ENCODE results near the gene LRRC37A2. TPM values are rescaled to one million over a fixed set of nuclear protein-coding genes. Genes with fewer than 3 reads are reported as not detected.
"Not testable (repeated sequence)": the region's sequence is repeated elsewhere in the genome, so short reads cannot be mapped to it uniquely, and the experiment has no call there.

LRRC37A2 gene
- 1.8 and 5.0 TPM in 2 replicates for total RNA-seq
- polyA plus RNA-seq = 3.5 and 6.2 TPM in 2 replicates
- 3.9 and 4.2 TPM in 2 replicates for polyA plus RNA-seq (2012)
- polyA minus RNA-seq (ENCODE audit: low replicate concordance) = 2.8 and 3.5 TPM in 2 replicates

GRCh38 chr17:46512168-46512567, at the start of gene LRRC37A2:
Gene LRRC37A2, plus strand, starts transcription at chr17:46512468. Its CDS starts 245 bp downstream, at chr17:46512713.
- not testable (repeated sequence) for H4K20me1 ChIP-seq (ENCODE audit: control insufficient read depth, extremely low read depth, insufficient read depth, low read length); H3K4me2 ChIP-seq (ENCODE audit: extremely low read depth, insufficient read depth, low read length); H3K79me2 ChIP-seq (ENCODE audit: control insufficient read depth, insufficient read depth, low read length); H3K9ac ChIP-seq (ENCODE audit: insufficient read depth, low read length); H3K27ac ChIP-seq (ENCODE audit: insufficient read depth, low read length); H3K4me3 ChIP-seq (replicated peaks in 1 of 4; ENCODE audit: control extremely low read depth in 1 of 4, insufficient read depth in 1 of 4, low read depth in 3 of 4, low read length in 4 of 4); H3K27me3 ChIP-seq (ENCODE audit: control insufficient read depth, insufficient read depth, low read length); H2AFZ ChIP-seq (ENCODE audit: low read length); H3K4me1 ChIP-seq (ENCODE audit: control insufficient read depth, extremely low read depth, insufficient read depth, low read length); DNase-seq (ENCODE audit: low read depth in 2 of 2); H3K9me3 ChIP-seq (ENCODE audit: control insufficient read depth, insufficient read depth, low read depth, low read length); H3K36me3 ChIP-seq (ENCODE audit: control insufficient read depth, insufficient read depth, low read length)

GRCh38 chr17:46467618-46468017, 44.6 kb upstream of the LRRC37A2 start:
- not testable (repeated sequence) for H3K9me3 ChIP-seq (ENCODE audit: control insufficient read depth, insufficient read depth, low read depth, low read length); H3K9ac ChIP-seq (ENCODE audit: insufficient read depth, low read length); H4K20me1 ChIP-seq (ENCODE audit: control insufficient read depth, extremely low read depth, insufficient read depth, low read length); H3K4me1 ChIP-seq (ENCODE audit: control insufficient read depth, extremely low read depth, insufficient read depth, low read length); H3K4me3 ChIP-seq (replicated peaks in 1 of 4; ENCODE audit: control extremely low read depth in 1 of 4, insufficient read depth in 1 of 4, low read depth in 3 of 4, low read length in 4 of 4); DNase-seq (ENCODE audit: low read depth in 2 of 2); H3K79me2 ChIP-seq (ENCODE audit: control insufficient read depth, insufficient read depth, low read length); H3K27ac ChIP-seq (ENCODE audit: insufficient read depth, low read length); H3K36me3 ChIP-seq (ENCODE audit: control insufficient read depth, insufficient read depth, low read length); H3K27me3 ChIP-seq (ENCODE audit: control insufficient read depth, insufficient read depth, low read length); H3K4me2 ChIP-seq (ENCODE audit: extremely low read depth, insufficient read depth, low read length); H2AFZ ChIP-seq (ENCODE audit: low read length)

GRCh38 chr17:46474489-46474888, 37.8 kb upstream of the LRRC37A2 start:
- not testable (repeated sequence) for H3K36me3 ChIP-seq (ENCODE audit: control insufficient read depth, insufficient read depth, low read length); H2AFZ ChIP-seq (ENCODE audit: low read length); H3K4me2 ChIP-seq (ENCODE audit: extremely low read depth, insufficient read depth, low read length); H3K9me3 ChIP-seq (ENCODE audit: control insufficient read depth, insufficient read depth, low read depth, low read length); H3K4me3 ChIP-seq (replicated peaks in 1 of 4; ENCODE audit: control extremely low read depth in 1 of 4, insufficient read depth in 1 of 4, low read depth in 3 of 4, low read length in 4 of 4); H3K79me2 ChIP-seq (ENCODE audit: control insufficient read depth, insufficient read depth, low read length); H3K9ac ChIP-seq (ENCODE audit: insufficient read depth, low read length); H3K27me3 ChIP-seq (ENCODE audit: control insufficient read depth, insufficient read depth, low read length); H3K27ac ChIP-seq (ENCODE audit: insufficient read depth, low read length); H4K20me1 ChIP-seq (ENCODE audit: control insufficient read depth, extremely low read depth, insufficient read depth, low read length); H3K4me1 ChIP-seq (ENCODE audit: control insufficient read depth, extremely low read depth, insufficient read depth, low read length); DNase-seq (ENCODE audit: low read depth in 2 of 2)

GRCh38 chr17:46475583-46475982, 36.7 kb upstream of the LRRC37A2 start:
- H3K9me3 ChIP-seq (ENCODE audit: control insufficient read depth, insufficient read depth, low read depth, low read length); H3K4me1 ChIP-seq (ENCODE audit: control insufficient read depth, extremely low read depth, insufficient read depth, low read length); H3K4me3 ChIP-seq (replicated peaks in 1 of 4; ENCODE audit: control extremely low read depth in 1 of 4, insufficient read depth in 1 of 4, low read depth in 3 of 4, low read length in 4 of 4); H3K4me2 ChIP-seq (ENCODE audit: extremely low read depth, insufficient read depth, low read length); H3K27ac ChIP-seq (ENCODE audit: insufficient read depth, low read length); H3K79me2 ChIP-seq (ENCODE audit: control insufficient read depth, insufficient read depth, low read length); H4K20me1 ChIP-seq (ENCODE audit: control insufficient read depth, extremely low read depth, insufficient read depth, low read length); H3K9ac ChIP-seq (ENCODE audit: insufficient read depth, low read length); H3K36me3 ChIP-seq (ENCODE audit: control insufficient read depth, insufficient read depth, low read length); H2AFZ ChIP-seq (ENCODE audit: low read length); DNase-seq (ENCODE audit: low read depth in 2 of 2); H3K27me3 ChIP-seq (ENCODE audit: control insufficient read depth, insufficient read depth, low read length): not testable (repeated sequence)

GRCh38 chr17:46478823-46479222, 33.4 kb upstream of the LRRC37A2 start:
- not testable (repeated sequence) for H3K9ac ChIP-seq (ENCODE audit: insufficient read depth, low read length); H2AFZ ChIP-seq (ENCODE audit: low read length); H3K36me3 ChIP-seq (ENCODE audit: control insufficient read depth, insufficient read depth, low read length); H3K4me1 ChIP-seq (ENCODE audit: control insufficient read depth, extremely low read depth, insufficient read depth, low read length); H3K79me2 ChIP-seq (ENCODE audit: control insufficient read depth, insufficient read depth, low read length); DNase-seq (ENCODE audit: low read depth in 2 of 2); H4K20me1 ChIP-seq (ENCODE audit: control insufficient read depth, extremely low read depth, insufficient read depth, low read length); H3K4me3 ChIP-seq (replicated peaks in 1 of 4; ENCODE audit: control extremely low read depth in 1 of 4, insufficient read depth in 1 of 4, low read depth in 3 of 4, low read length in 4 of 4); H3K9me3 ChIP-seq (ENCODE audit: control insufficient read depth, insufficient read depth, low read depth, low read length); H3K27me3 ChIP-seq (ENCODE audit: control insufficient read depth, insufficient read depth, low read length); H3K27ac ChIP-seq (ENCODE audit: insufficient read depth, low read length); H3K4me2 ChIP-seq (ENCODE audit: extremely low read depth, insufficient read depth, low read length)

- H3K36me3 ChIP-seq (ENCODE audit: control insufficient read depth, insufficient read depth, low read length); H4K20me1 ChIP-seq (ENCODE audit: control insufficient read depth, extremely low read depth, insufficient read depth, low read length); H3K4me1 ChIP-seq (ENCODE audit: control insufficient read depth, extremely low read depth, insufficient read depth, low read length); H3K9ac ChIP-seq (ENCODE audit: insufficient read depth, low read length); H3K79me2 ChIP-seq (ENCODE audit: control insufficient read depth, insufficient read depth, low read length); H3K4me3 ChIP-seq (replicated peaks in 1 of 4; ENCODE audit: control extremely low read depth in 1 of 4, insufficient read depth in 1 of 4, low read depth in 3 of 4, low read length in 4 of 4); H3K27me3 ChIP-seq (ENCODE audit: control insufficient read depth, insufficient read depth, low read length); H3K4me2 ChIP-seq (ENCODE audit: extremely low read depth, insufficient read depth, low read length); H3K9me3 ChIP-seq (ENCODE audit: control insufficient read depth, insufficient read depth, low read depth, low read length); DNase-seq (ENCODE audit: low read depth in 2 of 2); H2AFZ ChIP-seq (ENCODE audit: low read length); H3K27ac ChIP-seq (ENCODE audit: insufficient read depth, low read length): not testable (repeated sequence)
Observed at GRCh38 chr17:46481310-46481709, 31.0 kb upstream of the LRRC37A2 start.

GRCh38 chr17:46492021-46492420, 20.2 kb upstream of the LRRC37A2 start:
- H2AFZ ChIP-seq (ENCODE audit: low read length); H3K27me3 ChIP-seq (ENCODE audit: control insufficient read depth, insufficient read depth, low read length); H3K79me2 ChIP-seq (ENCODE audit: control insufficient read depth, insufficient read depth, low read length); H3K36me3 ChIP-seq (ENCODE audit: control insufficient read depth, insufficient read depth, low read length); H3K9me3 ChIP-seq (ENCODE audit: control insufficient read depth, insufficient read depth, low read depth, low read length); H3K4me3 ChIP-seq (replicated peaks in 1 of 4; ENCODE audit: control extremely low read depth in 1 of 4, insufficient read depth in 1 of 4, low read depth in 3 of 4, low read length in 4 of 4); H4K20me1 ChIP-seq (ENCODE audit: control insufficient read depth, extremely low read depth, insufficient read depth, low read length); DNase-seq (ENCODE audit: low read depth in 2 of 2); H3K4me1 ChIP-seq (ENCODE audit: control insufficient read depth, extremely low read depth, insufficient read depth, low read length); H3K9ac ChIP-seq (ENCODE audit: insufficient read depth, low read length); H3K4me2 ChIP-seq (ENCODE audit: extremely low read depth, insufficient read depth, low read length); H3K27ac ChIP-seq (ENCODE audit: insufficient read depth, low read length): not testable (repeated sequence)
